ENCODE measurements around the gene RYR2.

- TF ChIP-seq CTCF (IDR thresholded peaks at IDR 0.05) (no peak), POLR2A (IDR thresholded peaks at IDR 0.05) (no peak), POLR2AphosphoS5 (IDR thresholded peaks at IDR 0.05) (no peak), EP300 (IDR thresholded peaks at IDR 0.05) (no peak)
Measured at GRCh38 chr1:237396426-237396825, 354.4 kb downstream of the RYR2 start.
